Testis (tissue), 2 donors: Measurements from ENCODE around the gene TRAP1.

Experiments
- CTCF ChIP-seq, 3 experiments: fragments of 450-650 bp in 2 of 3; fragments of 200-600 bp in 1 of 3; sonication (generic) in 1 of 3; IDR thresholded peaks; one replicate each; pipeline ENCODE4 v1.5.1; 2016 to 2019; ENCODE audit warnings: antibody characterized with exemption in 3 of 3, mild to moderate bottlenecking in 2 of 3, moderate library complexity in 1 of 3
- POLR2A ChIP-seq: fragments of 450-650 bp; IDR thresholded peaks from one replicate; pipeline ENCODE4 v1.6.1; 2017; ENCODE audit warnings: antibody characterized with exemption, mild to moderate bottlenecking, moderate library complexity

GRCh38 chr16:3738128-3738527 lies 20.8 kb upstream of the TRAP1 start:
- TF ChIP-seq CTCF (IDR thresholded peaks at IDR 0.05): no peak
- no peak for TF ChIP-seq POLR2A
